Measurements from ENCODE around the gene CCNG2. TPM values are rescaled to one million over a fixed set of nuclear protein-coding genes. Genes with fewer than 3 reads are reported as not detected.

CCNG2 gene
- total and polyA plus RNA-seq, 2 of the 4 experiments (the other 2 are of a cell fraction): 11.3 to 14.9 TPM

DNA sequence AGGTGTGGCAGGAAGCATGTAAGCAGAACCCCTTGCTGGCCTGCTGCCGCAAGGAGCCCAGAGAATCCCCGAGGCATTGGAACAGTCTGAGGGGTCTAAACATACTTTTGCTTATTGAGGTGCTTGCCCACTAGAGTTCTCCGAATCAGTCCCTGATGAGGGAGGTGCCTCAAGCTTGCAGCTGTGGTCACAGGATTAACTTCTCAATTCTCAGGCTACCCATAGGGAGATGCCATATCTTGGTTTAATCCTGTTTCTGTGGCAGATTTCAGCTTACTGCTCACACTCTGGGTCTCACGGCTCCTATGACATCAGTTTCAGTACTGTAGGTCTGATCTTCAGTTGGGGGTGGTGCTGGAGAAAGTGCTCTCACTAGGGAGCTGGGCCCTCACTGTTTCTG lies 39.9 kb downstream of the CCNG2 start:
- no peak overlapping the region for H3K23ac ChIP-seq (ENCODE audit: low read depth, low read length)
- H2AK9ac ChIP-seq (replicated peaks; ENCODE audit: low read depth, low read length, poor library complexity): no peak overlapping the region
- WGBS, 2 experiments (ENCODE audit: extremely low coverage in 2 of 2, insufficient read length in 1 of 2): 80% methylated on average over 2 of the region's 4 CpGs; no CpG with 5 or more reads in 1 of the 2 experiments
- no peak overlapping the region for H4K91ac ChIP-seq (ENCODE audit: insufficient read depth, low read depth, low read length)
- H3K18ac ChIP-seq (ENCODE audit: low read depth, low read length): no peak overlapping the region
- H3K4ac ChIP-seq (ENCODE audit: low read depth, low read length): no peak overlapping the region
- H2BK5ac ChIP-seq (ENCODE audit: low read depth, low read length, poor library complexity, severe bottlenecking): no peak overlapping the region
- H2BK120ac ChIP-seq (ENCODE audit: low read depth, low read length): no peak overlapping the region
- no peaks in the 10 kb centered on the region for H3K36me3 ChIP-seq (ENCODE audit: control insufficient read depth, insufficient read depth, low read length)
- ChIA-PET CTCF (no interaction called here), POLR2A (ENCODE audit: unreplicated experiment) (no interaction called here)
- no peak overlapping the region for H3K27ac ChIP-seq (ENCODE audit: insufficient read depth, low read length)
- H3K4me2 ChIP-seq (ENCODE audit: low read depth, low read length): no peak overlapping the region
- peaks cover 5% of the 10 kb centered on the region; the same call in 1 of the 2 replicates for H3K9me3 ChIP-seq (ENCODE audit: control insufficient read depth, insufficient read depth, low read length)
- TF ChIP-seq CTCF (conservative IDR thresholded peaks at IDR 0.05; ENCODE audit: low read depth, low read length): no peak
- TF ChIP-seq RFX5 (IDR thresholded peaks at IDR 0.05; ENCODE audit: low read depth, low read length): no peak
- TF ChIP-seq BHLHE40 (IDR thresholded peaks at IDR 0.05; ENCODE audit: low read depth, low read length): no peak
- no peak for TF ChIP-seq MXI1 (IDR thresholded peaks at IDR 0.05; ENCODE audit: borderline replicate concordance, low read depth, low read length)
- no peak for TF ChIP-seq NFE2L2 (IDR thresholded peaks at IDR 0.05; ENCODE audit: low read depth, low read length)
- TF ChIP-seq RCOR1 (IDR thresholded peaks at IDR 0.05; ENCODE audit: insufficient replicate concordance, low read length): no peak
- TF ChIP-seq FOS (IDR thresholded peaks at IDR 0.05; ENCODE audit: low read depth, low read length): no peak
- TF ChIP-seq, protein P1, sequence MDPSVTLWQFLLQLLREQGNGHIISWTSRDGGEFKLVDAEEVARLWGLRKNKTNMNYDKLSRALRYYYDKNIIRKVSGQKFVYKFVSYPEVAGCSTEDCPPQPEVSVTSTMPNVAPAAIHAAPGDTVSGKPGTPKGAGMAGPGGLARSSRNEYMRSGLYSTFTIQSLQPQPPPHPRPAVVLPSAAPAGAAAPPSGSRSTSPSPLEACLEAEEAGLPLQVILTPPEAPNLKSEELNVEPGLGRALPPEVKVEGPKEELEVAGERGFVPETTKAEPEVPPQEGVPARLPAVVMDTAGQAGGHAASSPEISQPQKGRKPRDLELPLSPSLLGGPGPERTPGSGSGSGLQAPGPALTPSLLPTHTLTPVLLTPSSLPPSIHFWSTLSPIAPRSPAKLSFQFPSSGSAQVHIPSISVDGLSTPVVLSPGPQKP (IDR thresholded peaks at IDR 0.05; ENCODE audit: borderline replicate concordance, low read depth, low read length): no peak
- no peak for TF ChIP-seq SMC3 (IDR thresholded peaks at IDR 0.05; ENCODE audit: low read depth, low read length)
- no peak for TF ChIP-seq MAZ (IDR thresholded peaks at IDR 0.05; ENCODE audit: borderline replicate concordance, low read depth, low read length)
- no peak for TF ChIP-seq CEBPB (IDR thresholded peaks at IDR 0.05; ENCODE audit: low read depth, low read length)
- TF ChIP-seq POLR2A (IDR thresholded peaks at IDR 0.05; ENCODE audit: low read depth, low read length): no peak
- BruUV-seq (replicated peaks): no TSS peak
- H3K4me1 ChIP-seq (ENCODE audit: control insufficient read depth, insufficient read depth, low read length): no peaks in the 10 kb centered on the region
- DNase-seq: no peak
- H4K5ac ChIP-seq (ENCODE audit: low read depth, low read length): no peak overlapping the region
- in situ Hi-C loops (cut with MboI; ENCODE audit: low sequenced_read_pairs) (no loop called here), intact Hi-C loops (cut with micrococcal nuclease) (no loop called here), dilution Hi-C loops (cut with HindIII; ENCODE audit: low sequenced_read_pairs, unreplicated experiment) (no loop called here)
- H3K14ac ChIP-seq (replicated peaks; ENCODE audit: low read depth, low read length): no peak overlapping the region
- H3K56ac ChIP-seq (ENCODE audit: extremely low read depth, insufficient read depth, low read length): no peak overlapping the region
- no peak overlapping the region for H2BK20ac ChIP-seq (ENCODE audit: low read depth, low read length)
- H2AFZ ChIP-seq (replicated peaks; ENCODE audit: low read length, poor library complexity): no peak overlapping the region
- H4K20me1 ChIP-seq (ENCODE audit: insufficient read depth, low read length): no peaks in the 10 kb centered on the region
- no peak overlapping the region for H3K9ac ChIP-seq (ENCODE audit: low read depth, low read length)
- no peak overlapping the region for H2AK5ac ChIP-seq (ENCODE audit: low read depth, low read length)
- H3K27me3 ChIP-seq (ENCODE audit: control insufficient read depth, insufficient read depth, low read length): peaks cover 59% of the 10 kb centered on the region
- H3K9me1 ChIP-seq (ENCODE audit: insufficient read depth, low read length): no peaks in the 10 kb centered on the region
- no peak for ATAC-seq (ENCODE audit: low read depth)
- no peaks in the 10 kb centered on the region for H3K79me1 ChIP-seq (ENCODE audit: low read depth in 1 of 2, low read length in 2 of 2)
- H2BK15ac ChIP-seq (ENCODE audit: low read depth, low read length): no peak overlapping the region
- no peak overlapping the region for H4K8ac ChIP-seq (ENCODE audit: low read depth in 2 of 2, low read length in 2 of 2)
- no peak overlapping the region for H3K4me3 ChIP-seq (ENCODE audit: insufficient read depth, low read depth, low read length)

Measured in IMR-90 (cell line).